ENCODE data around the gene SMIM30.
"Not testable (repeated sequence)": the region's sequence is repeated elsewhere in the genome, so short reads cannot be mapped to it uniquely, and the experiment has no call there.

Gene SMIM30

GRCh38 chr7:113118074-113118959 is at the start of gene SMIM30:
Gene SMIM30 (minus strand): TSS chr7:113118554. CDS start chr7:113117578, 976 bp downstream.
- DNase-seq, result peak; percentile 87

- not testable (repeated sequence) for DNase-seq
Measured at GRCh38 chr7:113166176-113166575, 47.8 kb upstream of the SMIM30 start.

- no peak for DNase-seq
Measured at GRCh38 chr7:113161050-113161449, 42.7 kb upstream of the SMIM30 start.

GRCh38 chr7:113159746-113160339 is 41.5 kb upstream of the SMIM30 start:
- DNase-seq, result peak; percentile 40

GRCh38 chr7:113158756-113159155 is 40.4 kb upstream of the SMIM30 start:
- DNase-seq, result no peak

GRCh38 chr7:113154117-113154516 is 35.8 kb upstream of the SMIM30 start:
- DNase-seq, result no peak

GRCh38 chr7:113144817-113145216 is 26.5 kb upstream of the SMIM30 start:
- DNase-seq, result no peak

- no peak for DNase-seq
Measured at GRCh38 chr7:113143486-113144257, 25.3 kb upstream of the SMIM30 start.

GRCh38 chr7:113142385-113143119 is 24.2 kb upstream of the SMIM30 start:
- no peak for DNase-seq

GRCh38 chr7:113141803-113142202 is 23.4 kb upstream of the SMIM30 start:
- no peak for DNase-seq

GRCh38 chr7:113140956-113141355 is 22.6 kb upstream of the SMIM30 start:
- no peak for DNase-seq

GRCh38 chr7:113137241-113137640 is 18.9 kb upstream of the SMIM30 start:
- no peak for DNase-seq

- DNase-seq, result no peak
Measured at GRCh38 chr7:113134025-113134424, 15.7 kb upstream of the SMIM30 start.

- no peak for DNase-seq
Measured at GRCh38 chr7:113131367-113131766, 13.0 kb upstream of the SMIM30 start.

- no peak for DNase-seq
Measured at GRCh38 chr7:113128031-113128430, 9.7 kb upstream of the SMIM30 start.

- no peak for DNase-seq
Measured at GRCh38 chr7:113125728-113126127, 7.4 kb upstream of the SMIM30 start.

GRCh38 chr7:113122744-113123143 is 4.4 kb upstream of the SMIM30 start:
- DNase-seq, result no peak

- DNase-seq, result no peak
Measured at GRCh38 chr7:113120647-113121046, 2.3 kb upstream of the SMIM30 start.

GRCh38 chr7:113119429-113119828 is 1.1 kb upstream of the SMIM30 start:
- DNase-seq, result no peak

- DNase-seq, result not testable (repeated sequence)
Measured at GRCh38 chr7:113117374-113117774, 980 bp downstream of the SMIM30 start.

GRCh38 chr7:113113912-113114311 is 4.4 kb downstream of the SMIM30 start:
- DNase-seq, result no peak

- DNase-seq, result no peak
Measured at GRCh38 chr7:113109718-113110117, 8.6 kb downstream of the SMIM30 start.

GRCh38 chr7:113100121-113100603 is 18.2 kb downstream of the SMIM30 start:
- no peak for DNase-seq

Data from NCI-H1048 (cell line).